Right lobe of liver (tissue), 4 donors: ENCODE results near the gene BCAR3.

Experiments used
- POLR2A ChIP-seq: fragments of 450-650 bp; IDR thresholded peaks from one replicate; pipeline ENCODE4 v1.6.1; 2017; ENCODE audit warnings: antibody characterized with exemption, mild to moderate bottlenecking
- TF ChIP-seq, protein P1 (sequence below), 4 donors: fragments of 200-600 bp in 3 of 4; fragments of 450-650 bp in 1 of 4; IDR thresholded peaks; one replicate each; pipeline versions ENCODE4 v1.5.1 to v1.8.0; 2016 to 2022; ENCODE audit warnings: antibody characterized with exemption in 4 of 4, mild to moderate bottlenecking in 2 of 4
- donor health status: DM: no; HTN: no; CAD: no.
- donor health status: DM: no; HTN: no; CAD: no.
- donor health status: DM: no; HTN: yes; CAD: no.

DNA sequence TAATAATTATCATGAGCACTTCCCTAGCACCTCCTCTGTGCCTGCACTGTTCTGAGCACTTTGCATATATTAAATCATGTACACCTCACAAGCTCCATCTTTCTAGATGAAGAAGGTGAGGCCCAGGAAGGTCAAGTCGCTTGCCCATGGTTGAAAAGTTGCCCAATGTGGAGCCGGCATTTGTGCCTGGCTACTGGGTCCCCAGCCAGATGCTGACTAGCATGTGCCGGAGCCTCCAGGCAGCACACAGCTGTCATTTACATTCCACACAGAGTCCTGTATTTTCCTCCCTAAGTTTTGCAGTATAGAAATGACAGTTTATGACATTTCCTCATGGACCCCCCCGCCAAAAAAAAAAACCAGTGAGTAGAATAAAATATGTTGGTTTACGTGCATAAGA lies 94.3 kb downstream of the BCAR3 start:
- TF ChIP-seq, protein P1, sequence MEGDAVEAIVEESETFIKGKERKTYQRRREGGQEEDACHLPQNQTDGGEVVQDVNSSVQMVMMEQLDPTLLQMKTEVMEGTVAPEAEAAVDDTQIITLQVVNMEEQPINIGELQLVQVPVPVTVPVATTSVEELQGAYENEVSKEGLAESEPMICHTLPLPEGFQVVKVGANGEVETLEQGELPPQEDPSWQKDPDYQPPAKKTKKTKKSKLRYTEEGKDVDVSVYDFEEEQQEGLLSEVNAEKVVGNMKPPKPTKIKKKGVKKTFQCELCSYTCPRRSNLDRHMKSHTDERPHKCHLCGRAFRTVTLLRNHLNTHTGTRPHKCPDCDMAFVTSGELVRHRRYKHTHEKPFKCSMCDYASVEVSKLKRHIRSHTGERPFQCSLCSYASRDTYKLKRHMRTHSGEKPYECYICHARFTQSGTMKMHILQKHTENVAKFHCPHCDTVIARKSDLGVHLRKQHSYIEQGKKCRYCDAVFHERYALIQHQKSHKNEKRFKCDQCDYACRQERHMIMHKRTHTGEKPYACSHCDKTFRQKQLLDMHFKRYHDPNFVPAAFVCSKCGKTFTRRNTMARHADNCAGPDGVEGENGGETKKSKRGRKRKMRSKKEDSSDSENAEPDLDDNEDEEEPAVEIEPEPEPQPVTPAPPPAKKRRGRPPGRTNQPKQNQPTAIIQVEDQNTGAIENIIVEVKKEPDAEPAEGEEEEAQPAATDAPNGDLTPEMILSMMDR (IDR thresholded peaks at IDR 0.05), result no peak
- TF ChIP-seq POLR2A, result no peak
